ENCODE results near the gene SUPT5H. TPM values are rescaled to one million over a fixed set of nuclear protein-coding genes. Genes with fewer than 3 reads are reported as not detected.
A peak's percentile ranks its signal among the peaks of the same experiment; 100 is the strongest.

The SUPT5H gene
- total RNA-seq, 1 donor from 2014 or later = 48.5 TPM

DNA sequence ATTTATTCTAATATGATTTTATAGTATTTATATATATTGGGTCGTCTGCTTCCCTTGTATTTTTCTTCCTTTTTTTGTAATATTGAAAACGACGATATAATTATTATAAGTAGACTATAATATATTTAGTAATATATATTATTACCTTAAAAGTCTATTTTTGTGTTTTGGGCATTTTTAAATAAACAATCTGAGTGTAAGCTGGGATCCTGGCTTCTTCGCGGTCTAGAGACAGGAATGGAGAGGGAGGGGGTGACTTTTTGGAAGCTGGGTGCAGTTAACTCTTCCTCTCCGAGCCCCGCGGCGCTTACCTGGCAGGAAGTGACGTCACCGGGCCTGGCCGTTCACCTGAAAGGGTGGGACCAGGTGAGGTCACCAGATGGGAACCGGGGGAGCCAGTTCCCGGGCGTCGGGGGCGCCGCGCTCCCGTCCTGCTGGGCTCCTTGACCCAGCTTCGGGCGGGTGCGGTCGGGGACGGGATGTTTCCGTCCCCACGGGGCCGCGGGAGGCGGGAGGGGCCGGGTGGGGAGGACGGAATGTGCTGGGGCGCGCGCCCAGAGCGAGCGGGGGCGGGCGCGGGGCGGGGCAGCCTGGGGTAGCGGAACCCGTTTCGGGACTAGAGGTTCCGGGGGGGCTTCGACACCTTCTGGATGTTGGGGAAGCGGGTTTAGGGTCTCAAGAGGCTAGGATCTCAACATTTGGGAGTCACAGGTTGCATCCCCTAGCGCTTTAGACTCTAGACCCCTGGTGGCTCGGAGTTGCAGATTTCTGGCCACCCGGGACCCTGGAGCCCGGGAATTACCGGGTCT lies 36.0 kb upstream of the SUPT5H start:
- Histone ChIP-seq H3K27ac (no peak overlapping the region), H2AFZ (replicated peaks) (peak overlapping the region; percentile 30), H3K79me2 (ENCODE audit: low read depth) (peaks cover 15% of the 10 kb centered on the region), H3K9me3 (ENCODE audit: low read depth) (no peaks in the 10 kb centered on the region), H4K20me1 (ENCODE audit: low read depth) (peaks cover 14% of the 10 kb centered on the region), H3K4me3 (peak overlapping the region; percentile 67), H3K4me1 (peaks cover 18% of the 10 kb centered on the region), H3F3A (ENCODE audit: low read depth) (peaks cover 58% of the 10 kb centered on the region), H3K27me3 (peaks cover 31% of the 10 kb centered on the region), H3K36me3 (no peaks in the 10 kb centered on the region), H3K4me2 (peak overlapping the region; percentile 87), H3K9ac (no peak overlapping the region)
- peaks cover 5% of the 10 kb centered on the region for H3K36me3 Mint-ChIP-seq
- peaks cover 4% of the 10 kb centered on the region for H3K9me3 Mint-ChIP-seq
- H3K4me3 Mint-ChIP-seq = peak overlapping the region; percentile 99
- TF ChIP-seq CTCF (IDR thresholded peaks at IDR 0.05) (no peak), EZH2 (IDR thresholded peaks at IDR 0.05) (no peak), EZH2phosphoT487 (IDR thresholded peaks at IDR 0.05) (no peak)
- no peak for DNase-seq (ENCODE audit: low spot score)
- no peak overlapping the region for H3K27ac Mint-ChIP-seq
- H3K4me1 Mint-ChIP-seq = peaks cover 43% of the 10 kb centered on the region
- H3K27me3 Mint-ChIP-seq (ENCODE audit: insufficient read depth, low read depth) = peaks cover 28% of the 10 kb centered on the region

DNA sequence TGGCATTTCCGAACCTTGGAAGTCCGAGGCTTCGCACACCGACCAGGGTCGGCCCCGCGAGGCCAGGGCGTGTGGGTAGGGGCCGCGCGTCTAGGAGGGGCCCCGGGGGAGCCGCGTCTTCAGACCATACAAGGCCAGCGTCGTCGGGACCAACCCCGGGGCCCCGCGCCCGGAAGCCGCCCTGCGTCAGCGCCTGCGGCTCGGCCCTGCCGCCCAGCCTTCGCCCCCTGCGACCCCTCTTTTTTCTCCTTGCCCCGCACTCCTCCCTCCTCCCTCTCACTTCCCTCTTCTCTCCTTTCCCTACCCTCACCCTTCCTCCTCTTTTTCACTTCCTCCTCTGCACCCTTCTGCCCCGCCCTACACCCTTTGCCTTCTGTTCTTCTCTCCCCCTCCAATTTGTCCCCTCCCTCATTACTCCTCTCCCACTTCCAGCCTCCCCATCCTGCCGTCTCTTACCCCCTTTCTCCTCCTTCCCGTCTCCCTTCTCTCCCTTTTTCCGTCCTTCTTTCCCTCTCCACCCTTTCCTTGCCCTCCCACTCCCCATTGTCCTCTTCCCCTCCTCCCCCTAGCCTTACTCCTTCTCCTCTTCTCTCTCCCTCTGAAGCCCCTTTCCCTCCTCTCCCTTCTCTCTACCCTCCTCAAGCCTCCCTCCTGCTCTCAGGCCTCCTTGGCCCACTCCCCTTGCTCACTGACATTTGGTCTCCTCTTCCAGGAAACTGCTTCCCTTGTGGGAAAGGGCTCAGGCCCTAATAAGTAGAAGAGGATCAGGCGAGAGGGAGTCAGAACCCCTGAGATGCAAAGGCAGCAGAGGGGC lies 35.2 kb upstream of the SUPT5H start:
- H3K4me1 Mint-ChIP-seq = peaks cover 44% of the 10 kb centered on the region

GRCh38 chr19:39410831-39411080 lies 34.6 kb upstream of the SUPT5H start:
- no peaks in the 10 kb centered on the region for H3K36me3 ChIP-seq
- no peak overlapping the region for H3K9ac ChIP-seq
- peak overlapping the region; percentile 87 for H3K4me2 ChIP-seq
- no peak for DNase-seq (ENCODE audit: low spot score)
- peaks cover 27% of the 10 kb centered on the region for H4K20me1 ChIP-seq (ENCODE audit: low read depth)
- peaks cover 27% of the 10 kb centered on the region for H3K4me1 ChIP-seq
- H3K36me3 Mint-ChIP-seq = peaks cover 10% of the 10 kb centered on the region
- H3K27ac ChIP-seq = no peak overlapping the region
- H3F3A ChIP-seq (ENCODE audit: low read depth) = peaks cover 47% of the 10 kb centered on the region
- peaks cover 28% of the 10 kb centered on the region for H3K79me2 ChIP-seq (ENCODE audit: low read depth)
- H3K4me3 Mint-ChIP-seq = peak overlapping the region; percentile 99
- peaks cover 24% of the 10 kb centered on the region for H3K27me3 ChIP-seq
- H3K9me3 Mint-ChIP-seq = peaks cover 4% of the 10 kb centered on the region
- peak overlapping the region; percentile 67 for H3K4me3 ChIP-seq
- TF ChIP-seq EZH2phosphoT487 (IDR thresholded peaks at IDR 0.05) = no peak
- TF ChIP-seq CTCF (IDR thresholded peaks at IDR 0.05) = no peak
- TF ChIP-seq EZH2 (IDR thresholded peaks at IDR 0.05) = no peak
- no peak overlapping the region for H2AFZ ChIP-seq (replicated peaks)
- H3K9me3 ChIP-seq (ENCODE audit: low read depth) = no peaks in the 10 kb centered on the region
- peak overlapping the region; percentile 99 for H3K27ac Mint-ChIP-seq
- peaks cover 47% of the 10 kb centered on the region for H3K4me1 Mint-ChIP-seq
- peaks cover 28% of the 10 kb centered on the region for H3K27me3 Mint-ChIP-seq (ENCODE audit: insufficient read depth, low read depth)

More for the DNA sequence above, 35.2 kb upstream of the SUPT5H start:
- no peaks in the 10 kb centered on the region for H3K9me3 ChIP-seq (ENCODE audit: low read depth)
- H3K36me3 ChIP-seq = no peaks in the 10 kb centered on the region
- H3K27ac ChIP-seq = no peak overlapping the region
- peak overlapping the region; percentile 99 for H3K4me3 Mint-ChIP-seq
- peaks cover 52% of the 10 kb centered on the region for H3F3A ChIP-seq (ENCODE audit: low read depth)
- peaks cover 23% of the 10 kb centered on the region for H3K79me2 ChIP-seq (ENCODE audit: low read depth)
- H3K4me1 ChIP-seq = peaks cover 26% of the 10 kb centered on the region
- peaks cover 22% of the 10 kb centered on the region for H4K20me1 ChIP-seq (ENCODE audit: low read depth)
- DNase-seq (ENCODE audit: low spot score) = peak; percentile 68
- peaks cover 4% of the 10 kb centered on the region for H3K9me3 Mint-ChIP-seq
- no peak for TF ChIP-seq CTCF (IDR thresholded peaks at IDR 0.05)
- no peak for TF ChIP-seq EZH2 (IDR thresholded peaks at IDR 0.05)
- no peak for TF ChIP-seq EZH2phosphoT487 (IDR thresholded peaks at IDR 0.05)
- peak overlapping the region; percentile 87 for H3K4me2 ChIP-seq
- H3K27ac Mint-ChIP-seq = peak overlapping the region; percentile 99
- peak overlapping the region; percentile 67 for H3K4me3 ChIP-seq
- peaks cover 8% of the 10 kb centered on the region for H3K36me3 Mint-ChIP-seq
- H3K27me3 ChIP-seq = peaks cover 29% of the 10 kb centered on the region
- H3K27me3 Mint-ChIP-seq (ENCODE audit: insufficient read depth, low read depth) = peaks cover 28% of the 10 kb centered on the region
- peak overlapping the region; percentile 30 for H2AFZ ChIP-seq (replicated peaks)
- no peak overlapping the region for H3K9ac ChIP-seq

Measured in neural progenitor cell (in vitro differentiated cells).